Suprapubic skin (tissue), 4 donors: ENCODE results near the gene PIEZO1. TPM values are rescaled to one million over a fixed set of nuclear protein-coding genes. Genes with fewer than 3 reads are reported as not detected.

Experiments
- DNase-seq, 2 donors: peaks; one replicate each; pipeline ENCODE4 v3.0.0-alpha.2; 2019; ENCODE audit warnings: low spot score in 2 of 2
- H3K27ac ChIP-seq: fragments of 200-600 bp; sonication (generic); one replicate; pipeline ENCODE4 v1.5.1; 2019
- H3K27me3 ChIP-seq: fragments of 200-600 bp; sonication (generic); one replicate; pipeline ENCODE4 v1.5.1; 2019
- H3K36me3 ChIP-seq: fragments of 200-600 bp; sonication (generic); one replicate; pipeline ENCODE4 v1.5.1; 2019
- H3K4me1 ChIP-seq: fragments of 200-600 bp; sonication (generic); one replicate; pipeline ENCODE4 v1.5.1; 2019
- H3K4me3 ChIP-seq: fragments of 200-600 bp; sonication (generic); one replicate; pipeline ENCODE4 v1.5.1; 2019; ENCODE audit warnings: mild to moderate bottlenecking
- H3K9me3 ChIP-seq: fragments of 200-600 bp; sonication (generic); one replicate; pipeline ENCODE4 v1.5.1; 2019
- EP300 ChIP-seq: sonication (generic); formaldehyde crosslinking; IDR thresholded peaks from one replicate; pipeline ENCODE4 v1.6.1; 2017; ENCODE audit warnings: antibody characterized with exemption
- POLR2A ChIP-seq, 2 donors: fragments of 450-650 bp; IDR thresholded peaks; one replicate each; pipeline ENCODE4 v1.6.1; 2017; ENCODE audit warnings: antibody characterized with exemption in 2 of 2, mild to moderate bottlenecking in 2 of 2, moderate library complexity in 2 of 2
- POLR2AphosphoS5 ChIP-seq, 3 donors: sonication (generic); formaldehyde crosslinking; IDR thresholded peaks; one replicate each; pipeline ENCODE4 v1.6.1; 2017; ENCODE audit warnings: antibody characterized with exemption in 3 of 3
- WGBS: methylation state at CpG from one replicate; pipeline ENCODE4 v1.1.5; 2018; 5-methylcytosine and 5-hydroxymethylcytosine counted together
- total RNA-seq, 4 donors: library from RNA; depleted of rRNA; stranded (reverse); fragments of >200 nt; gene quantifications; one replicate each; pipeline ENCODE4 v1.1.0, GENCODE V29; 2016
- TF ChIP-seq, protein P1 (sequence below), 2 donors: fragments of 200-600 bp in 1 of 2; fragments of 450-650 bp in 1 of 2; sonication (generic) in 1 of 2; IDR thresholded peaks; one replicate each; pipeline ENCODE4 v1.5.1; 2016 to 2019; ENCODE audit warnings: antibody characterized with exemption in 2 of 2, mild to moderate bottlenecking in 1 of 2, moderate library complexity in 1 of 2

PIEZO1 gene
- total RNA-seq, 4 donors from 2014 or later, result 185 to 269 (median 224) TPM

DNA sequence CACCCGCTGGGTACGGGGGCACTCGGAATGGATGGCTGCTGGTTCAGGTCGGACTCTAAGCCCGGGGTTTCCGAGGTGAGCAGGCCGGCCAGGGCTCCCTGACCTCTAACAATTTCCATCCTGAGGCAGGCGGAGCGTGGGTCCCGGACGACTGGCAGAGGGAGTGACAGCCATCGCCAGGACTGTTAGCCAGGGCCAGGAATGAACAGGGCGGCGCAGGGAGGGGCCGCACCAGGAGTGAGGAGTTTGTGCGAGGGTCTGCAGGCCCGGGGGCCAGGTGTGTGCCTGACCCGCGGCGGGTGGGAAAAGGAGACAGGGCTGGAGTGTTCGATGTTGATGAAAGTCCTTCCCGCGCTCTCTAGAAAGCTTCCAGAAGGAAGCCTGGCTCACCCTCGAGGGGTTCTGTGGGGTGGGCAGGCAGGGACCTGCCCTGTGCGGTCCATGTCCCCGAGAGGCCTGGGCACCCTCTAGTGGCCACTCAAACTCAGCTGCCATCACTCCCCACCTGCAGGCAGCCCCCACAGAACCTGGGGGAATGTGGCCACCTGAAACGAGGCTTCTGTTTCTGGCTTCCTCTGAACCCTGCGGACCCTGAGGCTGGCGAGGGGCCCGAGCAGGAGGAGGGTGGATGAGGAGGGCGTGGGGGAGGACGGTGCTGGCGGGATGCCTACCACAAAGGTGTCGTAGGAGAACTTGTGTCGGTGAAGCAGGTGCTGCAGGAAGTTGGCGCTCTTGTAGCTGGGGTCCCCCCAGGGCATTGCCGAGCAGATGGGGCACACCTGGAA, 87.0 kb downstream of the PIEZO1 start:
- Histone ChIP-seq H3K9me3 (no peaks in the 10 kb centered on the region), H3K36me3 (peaks cover 54% of the 10 kb centered on the region), H3K27me3 (no peaks in the 10 kb centered on the region), H3K4me1 (peaks cover 26% of the 10 kb centered on the region), H3K27ac (no peak overlapping the region), H3K4me3 (no peak overlapping the region)
- WGBS, result 79% methylated on average over 24 of the region's 37 CpGs
- TF ChIP-seq, protein P1, sequence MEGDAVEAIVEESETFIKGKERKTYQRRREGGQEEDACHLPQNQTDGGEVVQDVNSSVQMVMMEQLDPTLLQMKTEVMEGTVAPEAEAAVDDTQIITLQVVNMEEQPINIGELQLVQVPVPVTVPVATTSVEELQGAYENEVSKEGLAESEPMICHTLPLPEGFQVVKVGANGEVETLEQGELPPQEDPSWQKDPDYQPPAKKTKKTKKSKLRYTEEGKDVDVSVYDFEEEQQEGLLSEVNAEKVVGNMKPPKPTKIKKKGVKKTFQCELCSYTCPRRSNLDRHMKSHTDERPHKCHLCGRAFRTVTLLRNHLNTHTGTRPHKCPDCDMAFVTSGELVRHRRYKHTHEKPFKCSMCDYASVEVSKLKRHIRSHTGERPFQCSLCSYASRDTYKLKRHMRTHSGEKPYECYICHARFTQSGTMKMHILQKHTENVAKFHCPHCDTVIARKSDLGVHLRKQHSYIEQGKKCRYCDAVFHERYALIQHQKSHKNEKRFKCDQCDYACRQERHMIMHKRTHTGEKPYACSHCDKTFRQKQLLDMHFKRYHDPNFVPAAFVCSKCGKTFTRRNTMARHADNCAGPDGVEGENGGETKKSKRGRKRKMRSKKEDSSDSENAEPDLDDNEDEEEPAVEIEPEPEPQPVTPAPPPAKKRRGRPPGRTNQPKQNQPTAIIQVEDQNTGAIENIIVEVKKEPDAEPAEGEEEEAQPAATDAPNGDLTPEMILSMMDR (IDR thresholded peaks at IDR 0.05), result no peak
- TF ChIP-seq EP300 (no peak), POLR2A (IDR thresholded peaks at IDR 0.05) (no peak), POLR2AphosphoS5 (IDR thresholded peaks at IDR 0.05) (no peak)
- no peak for DNase-seq

DNA sequence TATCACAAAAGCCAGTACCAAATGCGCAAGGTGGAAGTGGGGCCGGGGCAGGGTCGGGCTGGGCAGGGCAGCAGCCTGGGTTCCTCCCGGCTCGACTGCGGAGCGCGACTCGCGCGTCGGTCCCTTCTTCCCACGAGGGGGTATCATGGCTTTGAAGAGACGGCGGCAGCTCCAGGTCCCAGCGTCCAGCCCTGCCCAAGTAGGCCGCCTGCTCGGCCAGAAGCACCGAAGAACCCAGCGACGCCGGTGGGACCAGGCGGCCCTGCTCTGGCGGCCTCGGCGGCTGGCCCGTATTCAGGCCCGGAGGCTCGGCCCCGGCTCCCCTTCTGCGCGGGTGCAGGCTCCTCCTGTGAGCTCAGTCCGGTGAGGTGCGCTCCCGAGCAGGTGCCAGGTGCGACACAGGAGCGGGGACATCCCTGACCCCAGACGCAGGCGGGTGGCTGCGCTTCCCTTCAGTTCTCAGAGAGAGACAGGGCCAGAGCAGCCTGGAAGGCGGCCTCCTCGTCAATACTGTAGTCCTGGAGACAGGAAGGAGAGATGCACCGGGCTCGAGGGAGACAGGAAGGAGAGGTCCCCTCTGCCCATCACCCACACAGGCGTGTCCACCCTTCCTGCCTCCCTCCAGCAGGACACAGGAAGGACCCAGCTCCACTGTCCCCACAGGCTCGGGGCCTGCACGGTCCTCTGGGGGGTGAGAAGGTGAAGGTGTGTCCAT, 87.7 kb downstream of the PIEZO1 start:
- Histone ChIP-seq H3K4me1 (peaks cover 21% of the 10 kb centered on the region), H3K27ac (no peak overlapping the region), H3K36me3 (peaks cover 49% of the 10 kb centered on the region), H3K9me3 (no peaks in the 10 kb centered on the region), H3K27me3 (no peaks in the 10 kb centered on the region), H3K4me3 (no peak overlapping the region)
- TF ChIP-seq POLR2A (IDR thresholded peaks at IDR 0.05) (no peak), POLR2AphosphoS5 (IDR thresholded peaks at IDR 0.05) (no peak), EP300 (no peak)
- TF ChIP-seq, protein P1 (IDR thresholded peaks at IDR 0.05), result no peak
- no peak for DNase-seq
- WGBS, result 88% methylated on average over 16 of the region's 47 CpGs

GRCh38 chr16:88696441-88696840, 88.6 kb downstream of the PIEZO1 start:
- H3K27ac ChIP-seq, result no peak overlapping the region
- TF ChIP-seq POLR2AphosphoS5 (IDR thresholded peaks at IDR 0.05) (no peak), POLR2A (IDR thresholded peaks at IDR 0.05) (no peak), EP300 (no peak)
- TF ChIP-seq, protein P1 (IDR thresholded peaks at IDR 0.05), result no peak

GRCh38 chr16:88695753-88696152, 89.3 kb downstream of the PIEZO1 start:
- Histone ChIP-seq H3K4me3 (no peak overlapping the region), H3K36me3 (peaks cover 49% of the 10 kb centered on the region), H3K9me3 (no peaks in the 10 kb centered on the region), H3K4me1 (peaks cover 16% of the 10 kb centered on the region), H3K27ac (no peak overlapping the region), H3K27me3 (peaks cover 10% of the 10 kb centered on the region)
- no peak for DNase-seq
- TF ChIP-seq POLR2A (IDR thresholded peaks at IDR 0.05) (no peak), EP300 (no peak), POLR2AphosphoS5 (IDR thresholded peaks at IDR 0.05) (no peak)
- TF ChIP-seq, protein P1 (IDR thresholded peaks at IDR 0.05), result no peak
- 95% methylated on average over 5 of the region's 7 CpGs for WGBS

More at GRCh38 chr16:88696441-88696840, 88.6 kb downstream of the PIEZO1 start:
- Histone ChIP-seq H3K4me3 (no peak overlapping the region), H3K4me1 (peaks cover 17% of the 10 kb centered on the region), H3K36me3 (peaks cover 49% of the 10 kb centered on the region), H3K27me3 (peaks cover 5% of the 10 kb centered on the region), H3K9me3 (no peaks in the 10 kb centered on the region)
- DNase-seq, result no peak
- WGBS, result 90% methylated on average over 13 of the region's 14 CpGs

DNA sequence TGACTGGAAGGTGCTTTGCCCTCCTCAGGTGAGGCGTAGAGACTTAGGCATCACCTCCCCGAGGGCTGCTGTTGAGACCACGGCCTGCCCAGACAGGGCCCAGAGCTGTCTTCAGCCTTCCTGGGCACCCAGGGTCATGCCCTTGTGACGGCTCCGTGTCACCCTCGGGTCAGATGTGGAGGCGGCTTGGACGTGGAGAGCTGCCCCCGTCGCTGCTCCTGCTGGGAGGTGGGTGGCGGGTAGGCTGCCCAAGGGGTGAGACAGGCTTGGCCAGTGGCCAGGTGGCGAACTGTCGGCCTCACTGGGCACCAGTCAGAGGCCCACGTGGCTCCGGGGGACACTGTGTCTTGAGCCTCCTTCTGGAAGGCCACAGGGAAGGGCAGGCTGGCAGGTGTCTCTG, 89.8 kb downstream of the PIEZO1 start:
- Histone ChIP-seq H3K27me3 (peaks cover 16% of the 10 kb centered on the region), H3K4me1 (peaks cover 14% of the 10 kb centered on the region), H3K36me3 (peaks cover 47% of the 10 kb centered on the region), H3K27ac (no peak overlapping the region), H3K9me3 (no peaks in the 10 kb centered on the region), H3K4me3 (no peak overlapping the region)
- WGBS, result 80% methylated on average over 3 of the region's 15 CpGs
- TF ChIP-seq EP300, result no peak
- TF ChIP-seq POLR2AphosphoS5 (IDR thresholded peaks at IDR 0.05), result no peak
- TF ChIP-seq, protein P1 (IDR thresholded peaks at IDR 0.05), result no peak
- no peak for TF ChIP-seq POLR2A (IDR thresholded peaks at IDR 0.05)
- DNase-seq, result no peak
